Skin epidermis (tissue), 12 donors: Measurements from ENCODE around the gene COL4A1.

Source experiments
- H3K27ac ChIP-seq, 21 experiments: fragments of 200-600 bp; sonication (generic) in 11 of 21; one replicate each; pipeline ENCODE4 v1.5.0; 2020; ENCODE audit warnings: mild to moderate bottlenecking in 3 of 21, inconsistent platforms in 2 of 21, moderate library complexity in 2 of 21
- H3K4me3 ChIP-seq, 7 experiments: fragments of 200-600 bp; sonication (generic) in 2 of 7; one replicate each; pipeline ENCODE4 v1.5.0; 2020; ENCODE audit warnings: inconsistent platforms in 2 of 7, mild to moderate bottlenecking in 2 of 7, moderate library complexity in 1 of 7

COL4A1 gene

GRCh38 chr13:110251193-110251819 lies 55.7 kb downstream of the COL4A1 start:
- Histone ChIP-seq H3K27ac (peak overlapping the region in 11 of 21 experiments; percentile 15 to 79 (median 40)), H3K4me3 (no peak overlapping the region)

GRCh38 chr13:110250258-110250891 lies 56.6 kb downstream of the COL4A1 start:
- H3K4me3 ChIP-seq = no peak overlapping the region
- H3K27ac ChIP-seq = peak overlapping the region in 11 of 21 experiments; percentile 16 to 79 (median 42)

GRCh38 chr13:110249326-110249725 lies 57.6 kb downstream of the COL4A1 start:
- Histone ChIP-seq H3K27ac (peak overlapping the region in 5 of 21 experiments; percentile 18 to 67 (median 52)), H3K4me3 (no peak overlapping the region)

GRCh38 chr13:110248449-110249143 lies 58.4 kb downstream of the COL4A1 start:
- H3K27ac ChIP-seq = peak overlapping the region in 8 of 21 experiments; percentile 10 to 67 (median 38)
- no peak overlapping the region for H3K4me3 ChIP-seq

GRCh38 chr13:110246530-110246929 lies 60.4 kb downstream of the COL4A1 start:
- Histone ChIP-seq H3K4me3 (no peak overlapping the region), H3K27ac (peak overlapping the region in 3 of 21 experiments; percentile 5 to 24 (median 9))

GRCh38 chr13:110245416-110245899 lies 61.5 kb downstream of the COL4A1 start:
- Histone ChIP-seq H3K27ac (no peak overlapping the region), H3K4me3 (no peak overlapping the region)

GRCh38 chr13:110244976-110245375 lies 62.0 kb downstream of the COL4A1 start:
- H3K4me3 ChIP-seq = no peak overlapping the region
- peak overlapping the region in 1 of 21 experiments; percentile 9 for H3K27ac ChIP-seq

GRCh38 chr13:110244071-110244830 lies 62.7 kb downstream of the COL4A1 start:
- H3K27ac ChIP-seq = peak overlapping the region in 3 of 21 experiments; percentile 3 to 31 (median 9)
- no peak overlapping the region for H3K4me3 ChIP-seq

GRCh38 chr13:110242615-110243014 lies 64.3 kb downstream of the COL4A1 start:
- Histone ChIP-seq H3K27ac (no peak overlapping the region), H3K4me3 (no peak overlapping the region)

GRCh38 chr13:110240943-110241342 lies 66.0 kb downstream of the COL4A1 start:
- Histone ChIP-seq H3K27ac (no peak overlapping the region), H3K4me3 (no peak overlapping the region)

GRCh38 chr13:110240352-110240751 lies 66.6 kb downstream of the COL4A1 start:
- no peak overlapping the region for H3K27ac ChIP-seq
- no peak overlapping the region for H3K4me3 ChIP-seq

GRCh38 chr13:110239280-110240125 lies 67.5 kb downstream of the COL4A1 start:
- Histone ChIP-seq H3K27ac (peak overlapping the region in 1 of 21 experiments; percentile 34), H3K4me3 (no peak overlapping the region)

- H3K4me3 ChIP-seq = no peak overlapping the region
- H3K27ac ChIP-seq = peak overlapping the region in 4 of 21 experiments; percentile 3 to 34 (median 21)
These were observed 68.2 kb downstream of the COL4A1 start for GRCh38 chr13:110238818-110239195.

GRCh38 chr13:110237875-110238817 lies 68.8 kb downstream of the COL4A1 start:
- peak overlapping the region in 5 of 21 experiments; percentile 4 to 46 (median 15) for H3K27ac ChIP-seq
- H3K4me3 ChIP-seq = no peak overlapping the region

- Histone ChIP-seq H3K27ac (peak overlapping the region in 5 of 21 experiments; percentile 5 to 46 (median 20)), H3K4me3 (no peak overlapping the region)
These were observed 70.1 kb downstream of the COL4A1 start for GRCh38 chr13:110236831-110237261.

GRCh38 chr13:110236431-110236830 lies 70.5 kb downstream of the COL4A1 start:
- H3K4me3 ChIP-seq = no peak overlapping the region
- H3K27ac ChIP-seq = peak overlapping the region in 3 of 21 experiments; percentile 5 to 33 (median 15)

- Histone ChIP-seq H3K4me3 (no peak overlapping the region), H3K27ac (peak overlapping the region in 11 of 21 experiments; percentile 18 to 82 (median 52))
These were observed 72.4 kb downstream of the COL4A1 start for GRCh38 chr13:110234532-110234931.

GRCh38 chr13:110233951-110234280 lies 73.0 kb downstream of the COL4A1 start:
- Histone ChIP-seq H3K4me3 (no peak overlapping the region), H3K27ac (peak overlapping the region in 13 of 21 experiments; percentile 27 to 82 (median 52))
